ENCODE data around the gene KCNN3.

KCNN3 gene

DNA sequence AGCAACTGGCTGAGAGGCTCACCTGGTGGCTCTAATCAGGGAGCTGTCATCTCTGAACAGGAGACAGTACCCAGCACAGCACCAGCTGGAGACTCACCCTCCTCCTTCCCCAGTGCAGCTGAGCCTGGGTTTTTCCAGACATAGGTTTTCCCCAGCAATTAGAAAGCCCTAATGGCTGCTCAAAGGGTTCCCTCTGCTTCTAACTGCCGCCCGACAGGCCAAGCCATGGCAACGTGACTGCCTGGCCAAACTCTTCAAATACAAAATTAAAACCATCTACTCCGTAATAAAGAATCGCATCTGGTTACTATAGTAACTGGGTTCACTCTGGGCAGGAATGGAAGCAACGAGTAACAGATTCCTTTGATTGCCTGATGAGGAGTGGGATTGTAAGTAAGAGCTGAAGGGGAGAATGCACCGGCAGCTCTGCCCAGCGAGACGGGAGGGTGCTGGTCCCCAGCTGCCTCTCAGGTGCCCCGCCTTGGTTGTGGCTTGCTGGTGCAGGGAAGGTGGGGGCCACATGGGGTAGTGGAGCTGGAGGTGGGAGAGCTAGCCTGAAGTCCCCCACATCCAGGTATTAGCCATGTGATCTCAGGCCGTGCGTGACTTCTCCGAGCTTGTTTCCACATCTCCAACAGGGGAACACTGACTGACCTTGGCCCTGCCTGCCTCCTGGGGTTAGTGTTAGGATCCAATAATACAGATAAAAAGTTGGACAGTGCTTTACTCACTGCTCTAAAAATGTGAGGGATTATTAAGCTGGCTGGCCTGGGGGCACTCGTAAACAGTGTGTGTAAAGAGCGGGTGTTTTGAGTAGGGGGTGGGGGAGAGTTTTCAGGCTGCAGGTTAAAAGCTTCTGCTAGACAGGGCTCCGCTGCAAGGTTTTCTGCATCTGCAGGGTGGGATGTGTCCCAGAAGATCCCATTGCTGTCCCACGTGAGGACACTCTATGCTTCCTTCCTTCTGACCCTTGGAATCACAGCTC lies 94.2 kb downstream of the KCNN3 start:
- TF ChIP-seq, protein P1, sequence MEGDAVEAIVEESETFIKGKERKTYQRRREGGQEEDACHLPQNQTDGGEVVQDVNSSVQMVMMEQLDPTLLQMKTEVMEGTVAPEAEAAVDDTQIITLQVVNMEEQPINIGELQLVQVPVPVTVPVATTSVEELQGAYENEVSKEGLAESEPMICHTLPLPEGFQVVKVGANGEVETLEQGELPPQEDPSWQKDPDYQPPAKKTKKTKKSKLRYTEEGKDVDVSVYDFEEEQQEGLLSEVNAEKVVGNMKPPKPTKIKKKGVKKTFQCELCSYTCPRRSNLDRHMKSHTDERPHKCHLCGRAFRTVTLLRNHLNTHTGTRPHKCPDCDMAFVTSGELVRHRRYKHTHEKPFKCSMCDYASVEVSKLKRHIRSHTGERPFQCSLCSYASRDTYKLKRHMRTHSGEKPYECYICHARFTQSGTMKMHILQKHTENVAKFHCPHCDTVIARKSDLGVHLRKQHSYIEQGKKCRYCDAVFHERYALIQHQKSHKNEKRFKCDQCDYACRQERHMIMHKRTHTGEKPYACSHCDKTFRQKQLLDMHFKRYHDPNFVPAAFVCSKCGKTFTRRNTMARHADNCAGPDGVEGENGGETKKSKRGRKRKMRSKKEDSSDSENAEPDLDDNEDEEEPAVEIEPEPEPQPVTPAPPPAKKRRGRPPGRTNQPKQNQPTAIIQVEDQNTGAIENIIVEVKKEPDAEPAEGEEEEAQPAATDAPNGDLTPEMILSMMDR (IDR thresholded peaks at IDR 0.05), result no peak
- Histone ChIP-seq H3K27me3 (no peaks in the 10 kb centered on the region), H3K9me3 (no peaks in the 10 kb centered on the region)

DNA sequence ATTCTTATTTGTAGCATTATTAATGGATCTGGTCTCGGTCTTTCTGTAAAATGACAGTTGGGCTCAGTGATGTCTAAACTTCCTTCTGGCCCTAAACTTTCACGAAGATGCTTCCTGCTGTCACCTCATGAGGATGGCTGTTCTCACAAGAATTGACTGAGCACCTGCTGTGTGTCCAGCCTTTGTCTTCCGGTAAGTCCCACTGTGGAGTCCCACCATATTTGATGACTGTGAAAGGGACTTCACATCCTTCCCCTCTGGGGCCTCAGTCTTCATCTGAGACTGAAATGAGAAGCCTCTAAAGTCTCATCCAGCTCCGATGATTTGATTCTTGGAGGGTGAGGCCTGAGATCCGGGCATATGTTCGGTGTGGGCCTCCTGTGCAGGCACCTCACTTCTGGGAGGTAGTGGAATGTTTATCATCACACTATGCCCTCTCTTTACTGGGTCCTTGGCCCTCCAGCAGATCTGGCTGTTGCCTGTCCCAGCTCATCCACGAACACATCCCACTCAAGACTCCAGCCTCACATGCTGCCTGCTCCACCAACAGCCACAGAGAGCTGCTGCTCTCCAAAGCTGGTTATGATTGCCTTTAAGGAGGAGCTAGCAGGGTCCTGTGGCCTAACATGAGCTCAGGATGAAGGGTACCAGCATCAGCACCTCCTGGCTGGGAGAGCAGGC lies 95.8 kb downstream of the KCNN3 start:
- TF ChIP-seq, protein P1 (IDR thresholded peaks at IDR 0.05), result no peak
- Histone ChIP-seq H3K9me3 (no peaks in the 10 kb centered on the region), H3K27me3 (no peaks in the 10 kb centered on the region), H3K27ac (no peak overlapping the region), H3K36me3 (no peaks in the 10 kb centered on the region), H3K4me1 (ENCODE audit: control insufficient read depth in 1 of 2, insufficient read depth in 1 of 2, low read depth in 1 of 2, low read length in 1 of 2) (peaks cover 14 to 16% of the 10 kb centered on the region in 2 experiments), H3K4me3 (ENCODE audit: low read depth in 1 of 2, low read length in 1 of 2) (no peak overlapping the region)

More for the DNA sequence above, 94.2 kb downstream of the KCNN3 start:
- H3K27ac ChIP-seq, result no peak overlapping the region
- H3K4me1 ChIP-seq (ENCODE audit: control insufficient read depth in 1 of 2, insufficient read depth in 1 of 2, low read depth in 1 of 2, low read length in 1 of 2), result peaks cover 14 to 16% of the 10 kb centered on the region in 2 experiments
- H3K36me3 ChIP-seq, result no peaks in the 10 kb centered on the region
- no peak overlapping the region for H3K4me3 ChIP-seq (ENCODE audit: low read depth in 1 of 2, low read length in 1 of 2)

DNA sequence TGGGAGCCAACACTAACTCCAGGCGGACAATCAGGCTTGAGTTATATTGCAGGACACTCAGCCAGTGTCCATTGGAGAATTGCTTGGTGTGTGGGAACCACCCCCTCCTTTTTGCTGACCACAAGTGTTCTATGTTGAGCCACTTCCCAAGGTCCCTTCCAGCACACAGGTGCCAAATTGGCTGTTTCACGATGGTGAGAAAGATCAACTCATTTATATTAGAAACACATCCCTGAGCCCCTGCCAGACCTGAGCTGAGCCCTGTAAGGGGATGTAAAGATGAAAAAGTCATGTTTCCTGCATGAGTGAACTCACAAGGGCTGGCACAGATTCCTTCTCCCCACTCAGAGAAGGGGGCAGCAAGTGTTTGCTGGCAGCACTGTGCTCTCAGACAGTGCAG lies 96.5 kb downstream of the KCNN3 start:
- no peak overlapping the region for H3K27ac ChIP-seq
- no peaks in the 10 kb centered on the region for H3K27me3 ChIP-seq
- no peak overlapping the region for H3K4me3 ChIP-seq (ENCODE audit: low read depth in 1 of 2, low read length in 1 of 2)
- H3K9me3 ChIP-seq, result no peaks in the 10 kb centered on the region
- H3K36me3 ChIP-seq, result no peaks in the 10 kb centered on the region
- peaks cover 14 to 16% of the 10 kb centered on the region in 2 experiments for H3K4me1 ChIP-seq (ENCODE audit: control insufficient read depth in 1 of 2, insufficient read depth in 1 of 2, low read depth in 1 of 2, low read length in 1 of 2)
- TF ChIP-seq, protein P1 (IDR thresholded peaks at IDR 0.05), result no peak

DNA sequence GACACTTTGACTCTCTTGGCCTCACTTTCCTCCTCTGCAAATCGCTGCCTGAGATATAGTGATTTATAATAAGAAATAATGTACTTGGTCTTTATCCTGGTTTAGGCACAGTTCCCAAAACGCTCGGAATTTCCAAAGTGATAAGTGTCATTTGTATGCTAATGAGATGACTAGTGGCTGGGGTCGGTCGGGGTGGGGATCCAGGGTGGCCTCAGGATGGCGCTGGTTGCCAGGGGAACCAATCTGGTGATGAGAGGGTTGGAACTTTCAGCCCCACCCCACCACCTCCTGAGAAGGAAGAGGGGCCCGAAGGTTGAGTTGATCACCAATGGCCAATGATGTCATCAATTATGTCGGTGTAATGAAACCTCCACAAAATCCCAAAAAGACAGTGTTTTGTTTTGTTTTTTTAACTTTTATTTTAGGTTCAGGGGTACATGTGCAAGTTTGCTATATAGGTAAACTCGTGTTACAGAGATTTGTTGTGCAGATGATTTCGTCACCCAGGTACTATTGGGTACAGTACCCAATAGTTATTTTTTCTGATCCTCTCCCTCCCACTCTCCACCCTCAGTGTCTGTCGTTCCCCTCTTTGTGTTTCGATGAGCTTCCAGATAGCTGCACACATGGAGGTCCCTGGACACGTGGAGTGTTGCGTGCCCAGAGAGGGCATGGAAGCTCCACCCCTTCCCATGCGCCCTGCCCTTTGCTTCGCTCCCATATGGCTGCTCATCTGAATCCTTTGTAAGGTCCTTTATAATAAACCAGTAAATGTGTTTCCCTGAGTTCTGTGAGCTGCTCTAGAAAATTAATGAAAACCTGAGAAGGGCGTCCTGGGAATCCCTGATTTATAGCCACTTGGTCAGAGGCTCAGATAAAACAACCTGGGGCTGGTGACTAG lies 97.2 kb downstream of the KCNN3 start:
- no peak overlapping the region for H3K27ac ChIP-seq
- H3K27me3 ChIP-seq, result no peaks in the 10 kb centered on the region
- H3K36me3 ChIP-seq, result no peaks in the 10 kb centered on the region
- TF ChIP-seq, protein P1 (IDR thresholded peaks at IDR 0.05), result no peak
- no peaks in the 10 kb centered on the region for H3K9me3 ChIP-seq
- no peak overlapping the region for H3K4me3 ChIP-seq (ENCODE audit: low read depth in 1 of 2, low read length in 1 of 2)
- peaks cover 14 to 16% of the 10 kb centered on the region in 2 experiments for H3K4me1 ChIP-seq (ENCODE audit: control insufficient read depth in 1 of 2, insufficient read depth in 1 of 2, low read depth in 1 of 2, low read length in 1 of 2)

DNA sequence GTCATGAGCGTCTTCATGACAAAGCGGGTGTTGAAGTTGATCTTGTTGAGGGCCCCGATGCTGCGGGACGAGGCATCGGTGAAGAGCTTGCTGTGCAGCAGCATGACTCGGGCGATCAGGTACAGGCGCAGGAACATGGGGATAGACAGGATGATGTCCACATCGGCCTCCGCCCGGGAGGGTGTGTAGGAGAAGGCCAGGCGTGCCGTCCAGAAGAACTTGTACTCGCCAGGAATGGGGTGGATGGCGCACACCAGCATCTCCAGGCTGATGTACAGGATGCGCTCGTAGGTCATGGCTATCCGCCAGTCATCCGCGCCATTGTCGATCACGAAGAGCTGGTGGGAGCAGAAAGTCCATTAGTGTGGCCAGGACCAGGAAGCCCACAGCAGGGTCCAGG lies 98.0 kb downstream of the KCNN3 start:
- TF ChIP-seq, protein P1 (IDR thresholded peaks at IDR 0.05), result no peak
- no peaks in the 10 kb centered on the region for H3K9me3 ChIP-seq

More for the DNA sequence above, 98.0 kb downstream of the KCNN3 start:
- H3K4me3 ChIP-seq (ENCODE audit: low read depth in 1 of 2, low read length in 1 of 2), result no peak overlapping the region
- H3K27me3 ChIP-seq, result no peaks in the 10 kb centered on the region
- no peaks in the 10 kb centered on the region for H3K36me3 ChIP-seq
- H3K27ac ChIP-seq, result no peak overlapping the region
- peaks cover 14 to 16% of the 10 kb centered on the region in 2 experiments for H3K4me1 ChIP-seq (ENCODE audit: control insufficient read depth in 1 of 2, insufficient read depth in 1 of 2, low read depth in 1 of 2, low read length in 1 of 2)
